Mucosa of descending colon (tissue), 3 donors: ENCODE data around the gene LATS2. TPM values are rescaled to one million over a fixed set of nuclear protein-coding genes. Genes with fewer than 3 reads are reported as not detected.
"Not testable (repeated sequence)": the region's sequence is repeated elsewhere in the genome, so short reads cannot be mapped to it uniquely, and the experiment has no call there.

Source experiments
- ATAC-seq: fragments of 200-7000 bp; cut with Tn5 transposase; one replicate; pipeline ENCODE4 v1.9.1; 2020; ENCODE audit warnings: mild to moderate bottlenecking, moderate library complexity
- DNase-seq, 3 donors: peaks; one replicate each; pipeline ENCODE4 v3.0.0-alpha.2; 2020
- H3K36me3 ChIP-seq: fragments of 200-600 bp; one replicate; pipeline ENCODE4 v1.8.0; 2021; ENCODE audit warnings: low read depth, mild to moderate bottlenecking
- H3K4me1 ChIP-seq: fragments of 200-600 bp; one replicate; pipeline ENCODE4 v1.8.0; 2021; ENCODE audit warnings: low read depth, mild to moderate bottlenecking
- H3K4me3 ChIP-seq: fragments of 200-600 bp; one replicate; pipeline ENCODE4 v1.8.0; 2021; ENCODE audit warnings: mild to moderate bottlenecking
- H3K9me3 ChIP-seq: fragments of 200-600 bp; one replicate; pipeline ENCODE4 v1.8.0; 2021; ENCODE audit warnings: mild to moderate bottlenecking
- intact Hi-C, 2 donors: fragments of 100-400 bp; cut with DNase I in 1 of 2; cut with micrococcal nuclease in 1 of 2; formaldehyde crosslinking; loops; one replicate each; pipeline versions ENCODE4 v1.11.0 to v1.11.1; 2022; cut with DNase I, micrococcal nuclease
- total RNA-seq, 3 donors: library from RNA; stranded (reverse); fragmentation: NEBNext Ultra II Directional in 2 of 3; extraction: Animal tissue kit (Norgen Biotek cat#: 25700) in 2 of 3; gene quantifications; one replicate each; pipeline versions ENCODE4 v1.2.1 to v1.2.4, GENCODE V29; 2021 to 2023
- TF ChIP-seq, protein P1 (sequence below): fragments of 200-600 bp; IDR thresholded peaks from one replicate; pipeline ENCODE4 v1.8.0; 2022; ENCODE audit warnings: antibody characterized with exemption, mild to moderate bottlenecking
- donor health status: DM: no; HTN: no; CAD: no; lungs with moderate emphysema.
- donor health status: DM: no; HTN: no; CAD: no.
- donor health status: DM: no; HTN: yes; CAD: no.

LATS2 gene
- total RNA-seq, 3 donors from 2014 or later, result 9.1 to 25.9 (median 10.3) TPM

DNA sequence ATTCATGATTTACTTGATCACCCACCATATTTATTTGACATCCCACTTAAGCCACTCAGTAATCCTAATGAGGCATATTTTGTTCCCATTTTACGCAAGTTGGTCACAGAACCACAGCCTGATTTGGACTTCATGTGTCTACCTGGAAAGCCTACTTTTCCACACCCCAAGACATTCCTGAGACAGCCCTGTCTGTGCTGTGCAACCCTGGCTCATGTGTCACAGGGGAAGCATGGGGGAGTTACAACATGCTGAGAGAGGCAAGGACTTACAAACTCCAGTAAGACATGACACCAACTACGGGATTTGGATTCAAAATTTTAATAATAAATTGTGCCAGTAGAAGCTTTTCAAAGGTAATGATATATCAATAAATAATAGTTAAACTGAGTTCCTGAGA, 88.7 kb downstream of the LATS2 start:
- Histone ChIP-seq H3K4me1 (no peaks in the 10 kb centered on the region), H3K9me3 (no peaks in the 10 kb centered on the region), H3K4me3 (no peak overlapping the region), H3K36me3 (no peaks in the 10 kb centered on the region)
- intact Hi-C loops, result no loop called here
- DNase-seq (no peak), ATAC-seq (no peak)
- TF ChIP-seq, protein P1, sequence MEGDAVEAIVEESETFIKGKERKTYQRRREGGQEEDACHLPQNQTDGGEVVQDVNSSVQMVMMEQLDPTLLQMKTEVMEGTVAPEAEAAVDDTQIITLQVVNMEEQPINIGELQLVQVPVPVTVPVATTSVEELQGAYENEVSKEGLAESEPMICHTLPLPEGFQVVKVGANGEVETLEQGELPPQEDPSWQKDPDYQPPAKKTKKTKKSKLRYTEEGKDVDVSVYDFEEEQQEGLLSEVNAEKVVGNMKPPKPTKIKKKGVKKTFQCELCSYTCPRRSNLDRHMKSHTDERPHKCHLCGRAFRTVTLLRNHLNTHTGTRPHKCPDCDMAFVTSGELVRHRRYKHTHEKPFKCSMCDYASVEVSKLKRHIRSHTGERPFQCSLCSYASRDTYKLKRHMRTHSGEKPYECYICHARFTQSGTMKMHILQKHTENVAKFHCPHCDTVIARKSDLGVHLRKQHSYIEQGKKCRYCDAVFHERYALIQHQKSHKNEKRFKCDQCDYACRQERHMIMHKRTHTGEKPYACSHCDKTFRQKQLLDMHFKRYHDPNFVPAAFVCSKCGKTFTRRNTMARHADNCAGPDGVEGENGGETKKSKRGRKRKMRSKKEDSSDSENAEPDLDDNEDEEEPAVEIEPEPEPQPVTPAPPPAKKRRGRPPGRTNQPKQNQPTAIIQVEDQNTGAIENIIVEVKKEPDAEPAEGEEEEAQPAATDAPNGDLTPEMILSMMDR, result no peak

GRCh38 chr13:20969182-20969581, 92.2 kb downstream of the LATS2 start:
- no peaks in the 10 kb centered on the region for H3K4me1 ChIP-seq
- TF ChIP-seq, protein P1, result no peak
- H3K36me3 ChIP-seq, result no peaks in the 10 kb centered on the region
- no peaks in the 10 kb centered on the region for H3K9me3 ChIP-seq
- no peak for ATAC-seq
- no peak for DNase-seq
- no peak overlapping the region for H3K4me3 ChIP-seq
- intact Hi-C loops, result no loop called here

GRCh38 chr13:20968745-20969144, 92.6 kb downstream of the LATS2 start:
- DNase-seq (no peak), ATAC-seq (no peak)
- TF ChIP-seq, protein P1, result no peak
- no peak overlapping the region for H3K4me3 ChIP-seq
- no peaks in the 10 kb centered on the region for H3K4me1 ChIP-seq
- intact Hi-C loops, result no loop called here
- no peaks in the 10 kb centered on the region for H3K9me3 ChIP-seq
- no peaks in the 10 kb centered on the region for H3K36me3 ChIP-seq

GRCh38 chr13:20967340-20967739, 94.0 kb downstream of the LATS2 start:
- Histone ChIP-seq H3K9me3 (no peaks in the 10 kb centered on the region), H3K4me3 (no peak overlapping the region), H3K36me3 (no peaks in the 10 kb centered on the region), H3K4me1 (no peaks in the 10 kb centered on the region)
- intact Hi-C loops, result no loop called here
- ATAC-seq (no peak), DNase-seq (no peak)
- TF ChIP-seq, protein P1, result no peak

- Histone ChIP-seq H3K9me3 (no peaks in the 10 kb centered on the region), H3K4me3 (no peak overlapping the region), H3K36me3 (no peaks in the 10 kb centered on the region), H3K4me1 (no peaks in the 10 kb centered on the region)
- ATAC-seq, result no peak
- intact Hi-C loops, result no loop called here
- TF ChIP-seq, protein P1, result no peak
- no peak for DNase-seq
Observed at GRCh38 chr13:20964904-20965303, 96.5 kb downstream of the LATS2 start.

DNA sequence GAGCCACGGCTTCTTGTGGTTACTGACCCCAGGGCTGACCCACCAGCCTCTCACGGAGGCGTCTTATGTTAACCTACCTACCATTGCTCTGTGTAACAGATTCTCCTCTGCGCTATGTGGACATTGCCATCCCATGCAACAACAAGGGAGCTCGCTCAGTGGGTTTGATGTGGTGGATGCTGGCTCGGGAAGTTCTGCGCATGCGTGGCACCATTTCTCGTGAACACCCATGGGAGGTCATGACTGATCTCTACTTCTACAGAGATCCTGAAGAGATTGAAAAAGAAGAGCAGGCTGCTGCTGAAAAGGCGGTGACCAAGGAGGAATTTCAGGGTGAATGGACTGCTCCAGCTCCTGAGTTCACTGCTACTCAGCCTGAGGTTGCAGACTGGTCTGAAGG, 99.7 kb downstream of the LATS2 start:
- ATAC-seq, H3K4me3 ChIP-seq, H3K9me3 ChIP-seq, H3K4me1 ChIP-seq, intact Hi-C loops, H3K36me3 ChIP-seq, DNase-seq: not testable (repeated sequence)
